Motor neuron (in vitro differentiated cells): ENCODE data around the gene NRG2. TPM values are rescaled to one million over a fixed set of nuclear protein-coding genes. Genes with fewer than 3 reads are reported as not detected.

ENCODE experiments used
- ATAC-seq, 8 experiments: fragments of 200-7000 bp; cut with Tn5 transposase; replicated peaks in 6 of 8; 2 replicates each; pipeline ENCODE4 v1.8.0; 2021; ENCODE audit warnings: mild to moderate bottlenecking in 8 of 8, moderate library complexity in 8 of 8
- H3K27ac ChIP-seq, 2 donors: fragments of 250-450 bp; sonication (Bioruptor Pico); 2 replicates each; pipeline ENCODE4 v1.9.0; 2021; ENCODE audit warnings: antibody characterized with exemption in 2 of 2, mild to moderate bottlenecking in 2 of 2, moderate library complexity in 1 of 2
- H3K4me1 ChIP-seq, 2 donors: fragments of 250-450 bp; sonication (Bioruptor Pico); replicated peaks in 1 of 2; 2 replicates each; pipeline ENCODE4 v1.6.1; 2021; ENCODE audit warnings: antibody characterized with exemption in 2 of 2, mild to moderate bottlenecking in 2 of 2, moderate library complexity in 1 of 2
- H3K4me3 ChIP-seq, 5 donors: fragments of 250-450 bp; sonication (Bioruptor Pico); 2 replicates each; pipeline ENCODE4 v1.9.0; 2021; ENCODE audit warnings: antibody characterized with exemption in 5 of 5, mild to moderate bottlenecking in 5 of 5, moderate library complexity in 4 of 5
- WGBS, 10 experiments: fragments of 450-650 bp; shearing (Covaris generic); methylation state at CpG; one replicate each; pipeline ENCODE4 v1.0.0; 2022; 5-methylcytosine and 5-hydroxymethylcytosine counted together
- in situ Hi-C, 9 experiments: fragments of 400-800 bp; cut with MboI; loops; one replicate each; pipeline ENCODE4 v1.15.0; 2021; ENCODE audit warnings: low sequenced_read_pairs in 9 of 9, low pct_unique_long_range_greater_than_20kb in 2 of 9; ENCODE audit not compliant: unreplicated experiment in 9 of 9
- total RNA-seq, 8 experiments: library from RNA; unstranded; fragments of 300-600 nt; gene quantifications; 2 replicates each; pipeline versions ENCODE4 v1.2.3 to v1.2.4, GENCODE V29; 2022

The NRG2 gene
- total RNA-seq, 8 experiments from 2014 or later, result 0.28 to 1.8 (median 0.71) TPM; not detected in 1

DNA sequence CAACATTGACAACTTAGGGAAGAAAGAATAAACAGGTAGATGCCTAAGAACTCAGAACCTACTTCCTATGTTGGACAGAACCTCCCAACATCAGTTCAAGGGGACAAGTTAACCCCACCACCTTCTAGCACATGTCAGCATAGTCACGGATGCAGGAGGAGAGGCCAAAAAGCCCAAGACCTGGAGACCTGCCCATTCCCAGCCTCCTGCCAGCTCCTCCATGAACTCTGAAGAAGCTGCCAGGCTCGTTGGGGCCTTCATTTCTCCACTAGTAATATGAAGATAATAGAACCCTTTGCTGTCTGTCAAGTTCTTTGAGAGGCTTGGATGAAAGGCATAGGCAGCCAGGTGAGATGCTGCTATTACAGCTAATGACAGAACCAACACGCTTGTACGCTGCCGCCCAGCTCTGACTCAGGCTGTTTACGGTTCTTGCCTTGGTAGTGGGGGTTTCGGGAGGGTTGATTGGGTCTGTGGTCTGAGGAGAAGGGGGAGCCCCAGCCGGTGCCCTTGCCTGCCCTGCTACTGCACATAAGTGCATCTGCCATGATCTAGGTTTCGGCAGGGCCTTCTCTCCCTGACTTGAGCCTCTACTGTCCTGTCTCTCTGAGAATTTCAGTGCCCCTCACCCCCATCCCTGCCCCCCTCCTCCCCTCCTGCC, 82.2 kb downstream of the NRG2 start:
- in situ Hi-C loops, result loop anchor here in 8 of 9 experiments (5.0 to 25.0 kb wide), 5 partner anchors 86 to 324 kb away; partner anchors contain the start of genes PSD2 (in 4 of the 8) and CXXC5 (in 1 of the 8)

DNA sequence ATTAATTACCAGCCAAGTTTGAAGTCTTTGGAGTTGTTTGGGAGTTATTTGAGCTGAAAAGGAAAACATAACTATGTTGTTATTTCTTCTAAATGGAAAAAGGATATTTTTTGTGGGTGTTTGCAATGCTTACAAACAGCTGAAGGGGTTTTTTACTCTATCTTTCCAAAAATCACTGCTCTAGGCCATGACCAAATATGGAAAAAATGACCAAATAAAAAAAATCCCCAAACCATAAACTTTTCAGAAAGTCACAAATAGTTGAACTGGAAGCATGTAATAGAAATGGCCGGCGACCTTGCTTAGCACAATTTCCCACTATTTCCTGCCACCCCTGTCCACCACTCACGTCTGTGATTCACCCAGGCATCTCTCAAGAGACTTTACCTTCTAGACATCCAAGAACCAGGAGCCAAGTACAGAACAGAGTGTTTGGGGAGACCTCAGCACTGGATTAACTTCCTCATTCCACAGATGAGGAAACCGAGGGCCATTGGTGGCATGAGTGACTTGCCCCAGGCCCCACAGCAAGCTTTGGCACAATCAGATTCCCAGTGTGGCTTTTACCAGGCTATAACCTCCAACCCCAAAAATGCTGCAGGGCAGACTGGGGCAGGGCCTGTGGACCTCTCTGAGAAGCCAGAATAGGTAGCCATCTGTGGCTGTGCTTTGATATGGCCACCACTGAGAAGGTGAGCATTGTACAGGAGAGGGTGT, 84.5 kb downstream of the NRG2 start:
- Histone ChIP-seq H3K4me3 (no peak overlapping the region), H3K4me1 (no peaks in the 10 kb centered on the region), H3K27ac (no peak overlapping the region)
- no peak for ATAC-seq
- 0 to 70% (median 23%) methylated on average over 1 to 3 of the region's 4 CpGs; no CpG with 5 or more reads in 5 of the 10 experiments for WGBS, 10 experiments
- in situ Hi-C loops, result loop anchor here in 5 of 9 experiments (25.0 kb wide), 2 partner anchors 171 to 321 kb away; partner anchors contain the start of genes PSD2 (in 4 of the 5) and CXXC5 (in 1 of the 5)

More for the DNA sequence above, 82.2 kb downstream of the NRG2 start:
- Histone ChIP-seq H3K4me3 (no peak overlapping the region), H3K4me1 (no peaks in the 10 kb centered on the region), H3K27ac (no peak overlapping the region)
- ATAC-seq, result no peak
- 16 to 83% (median 40%) methylated on average over 1 to 6 of the region's 9 CpGs; no CpG with 5 or more reads in 3 of the 10 experiments for WGBS, 10 experiments

DNA sequence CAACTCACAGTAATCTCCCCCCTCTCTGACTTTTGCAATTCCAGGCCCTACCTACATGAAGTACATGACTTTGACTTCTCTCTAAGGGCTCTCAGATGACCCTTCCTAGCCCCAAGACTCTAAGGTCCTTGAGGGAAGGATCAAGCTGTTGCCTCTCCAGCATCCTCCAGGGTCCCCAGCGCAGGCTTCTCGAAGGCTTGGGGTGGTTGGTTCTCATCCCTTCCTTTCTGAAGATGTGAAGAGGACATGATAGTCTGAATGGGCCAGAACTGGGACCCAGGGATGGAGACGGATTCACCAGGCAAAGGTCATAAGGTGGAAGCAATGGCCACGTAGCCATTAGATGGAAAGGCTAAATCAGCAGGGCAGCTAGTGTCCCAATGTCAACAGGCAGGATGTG, 86.8 kb downstream of the NRG2 start:
- H3K4me1 ChIP-seq, result no peaks in the 10 kb centered on the region
- ATAC-seq, result no peak
- no peak overlapping the region for H3K4me3 ChIP-seq
- in situ Hi-C loops, result loop anchor here in 5 of 9 experiments (25.0 kb wide), 2 partner anchors 169 to 319 kb away; partner anchors contain the start of genes PSD2 (in 4 of the 5) and CXXC5 (in 1 of the 5)
- 0 to 100% (median 54%) methylated on average over 1 to 3 of the region's 4 CpGs; no CpG with 5 or more reads in 3 of the 10 experiments for WGBS, 10 experiments
- no peak overlapping the region for H3K27ac ChIP-seq

DNA sequence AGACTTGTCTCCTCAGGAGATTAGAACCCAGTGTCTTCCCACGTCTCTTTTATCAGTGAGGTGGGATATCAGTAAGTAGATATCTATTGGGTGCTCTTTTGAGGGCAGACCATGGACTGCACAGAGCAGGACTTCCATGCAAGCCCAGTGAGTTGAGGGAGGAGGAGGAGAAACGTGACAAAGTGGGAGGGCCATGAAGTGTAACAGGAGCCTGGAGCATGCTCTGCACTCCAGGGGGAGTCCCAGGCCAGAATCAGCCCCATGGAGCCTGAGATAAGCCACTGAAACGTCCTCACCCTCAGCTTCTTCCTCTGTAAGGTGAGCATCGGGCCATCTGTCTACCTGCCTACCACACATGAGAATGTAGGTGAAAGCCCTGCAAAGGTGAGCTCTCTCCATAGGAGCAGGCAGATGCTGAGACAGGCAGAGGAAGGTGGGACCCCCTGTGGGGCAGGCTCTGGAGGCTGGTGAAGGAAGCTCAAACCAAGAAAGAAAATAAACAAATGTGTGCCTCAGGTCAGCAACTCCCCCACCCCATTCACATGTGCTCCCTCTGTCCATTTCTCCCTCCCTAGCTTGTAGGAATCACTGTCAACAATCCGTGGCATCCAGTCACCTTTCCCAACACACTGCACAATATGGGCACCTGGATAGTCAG, 87.4 kb downstream of the NRG2 start:
- in situ Hi-C loops, result loop anchor here in 5 of 9 experiments (25.0 kb wide), 2 partner anchors 168 to 318 kb away; partner anchors contain the start of genes PSD2 (in 4 of the 5) and CXXC5 (in 1 of the 5)
- ATAC-seq, result peak in 3 of 8 experiments; percentile 61 to 85 (median 84)
- no peak overlapping the region for H3K27ac ChIP-seq
- no peak overlapping the region for H3K4me3 ChIP-seq
- WGBS, 10 experiments, result 10 to 60% (median 40%) methylated on average over 1 to 3 of the region's 5 CpGs; no CpG with 5 or more reads in 3 of the 10 experiments
- no peaks in the 10 kb centered on the region for H3K4me1 ChIP-seq

DNA sequence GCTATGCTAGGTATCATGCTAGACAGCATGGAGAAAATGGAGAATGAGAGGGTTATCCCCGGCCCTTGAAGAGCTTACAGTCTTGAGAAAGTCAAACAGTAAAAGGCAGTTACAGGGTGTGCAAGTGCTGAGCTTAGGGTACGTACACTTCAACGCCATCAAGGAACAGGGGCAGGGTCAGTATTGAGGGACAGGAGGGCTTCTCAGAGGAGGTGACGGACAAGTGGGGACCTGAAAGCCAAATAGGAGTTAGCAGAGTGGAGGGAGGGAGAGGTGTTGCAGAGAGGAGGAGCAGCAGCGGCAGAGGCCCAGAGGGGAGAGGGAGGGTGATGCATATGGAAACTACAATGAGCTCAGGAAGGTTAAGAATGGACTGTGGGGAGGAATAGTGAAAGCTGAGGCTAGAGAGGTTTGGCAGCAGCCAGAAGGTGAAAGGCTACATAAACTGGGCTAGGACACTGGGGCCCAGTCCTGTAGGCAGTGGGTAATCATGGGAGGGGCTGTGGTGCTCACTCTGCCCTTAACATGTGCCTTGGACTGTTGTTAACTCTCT, 88.0 kb downstream of the NRG2 start:
- H3K4me1 ChIP-seq, result no peaks in the 10 kb centered on the region
- no peak overlapping the region for H3K4me3 ChIP-seq
- in situ Hi-C loops, result loop anchor here in 5 of 9 experiments (25.0 kb wide), 2 partner anchors 168 to 318 kb away; partner anchors contain the start of genes PSD2 (in 4 of the 5) and CXXC5 (in 1 of the 5)
- ATAC-seq, result peak in 3 of 8 experiments; percentile 27 to 88 (median 87)
- WGBS, 10 experiments, result 13 to 100% (median 58%) methylated on average over 1 to 5 of the region's 5 CpGs; no CpG with 5 or more reads in 1 of the 10 experiments
- no peak overlapping the region for H3K27ac ChIP-seq

DNA sequence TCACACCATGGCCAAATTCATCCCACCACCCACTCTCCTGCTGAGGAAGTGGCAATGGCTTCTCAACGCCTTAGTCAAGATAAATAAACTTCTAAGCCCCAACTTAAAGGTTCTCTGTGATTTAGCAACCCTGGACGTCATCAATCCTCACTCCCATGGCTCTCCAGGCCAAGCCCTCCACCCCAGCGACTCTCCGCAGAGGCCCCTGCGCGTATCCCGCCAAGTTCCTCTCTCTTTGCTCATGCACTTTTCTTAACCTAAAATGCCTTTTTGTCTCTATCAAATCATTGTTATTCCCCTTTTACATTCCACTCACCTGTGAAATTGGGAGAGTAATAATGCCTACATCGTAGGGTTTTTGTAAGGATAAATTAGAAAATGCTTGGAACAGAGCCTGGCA, 88.6 kb downstream of the NRG2 start:
- H3K4me1 ChIP-seq, result no peaks in the 10 kb centered on the region
- no peak overlapping the region for H3K4me3 ChIP-seq
- 6 to 100% (median 77%) methylated on average over 1 to 8 of the region's 8 CpGs for WGBS, 10 experiments
- in situ Hi-C loops, result loop anchor here in 5 of 9 experiments (25.0 kb wide), 2 partner anchors 167 to 317 kb away; partner anchors contain the start of genes PSD2 (in 4 of the 5) and CXXC5 (in 1 of the 5)
- no peak overlapping the region for H3K27ac ChIP-seq
- ATAC-seq, result no peak

DNA sequence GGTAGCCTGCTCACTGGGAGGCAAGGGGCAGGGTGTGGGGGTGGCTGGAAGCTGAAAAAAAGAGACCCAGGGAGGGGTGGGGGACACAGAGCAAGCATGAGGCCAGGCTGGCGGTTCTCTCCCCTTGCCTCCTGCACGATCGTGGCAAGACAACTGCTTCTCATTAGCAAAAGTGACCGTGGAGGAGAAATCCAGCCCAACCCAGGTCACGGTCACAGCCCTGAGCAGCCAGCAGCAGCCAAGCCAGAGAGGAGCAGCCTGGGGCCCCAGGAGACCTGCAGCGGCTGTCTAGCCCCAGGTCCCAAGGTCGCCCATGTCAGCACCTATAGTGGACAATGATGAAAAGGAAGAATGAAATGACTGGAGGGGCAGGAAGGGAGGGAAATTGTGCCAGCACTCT, 89.1 kb downstream of the NRG2 start:
- no peak overlapping the region for H3K4me3 ChIP-seq
- 40 to 72% (median 60%) methylated on average over 1 to 2 of the region's 7 CpGs; no CpG with 5 or more reads in 7 of the 10 experiments for WGBS, 10 experiments
- no peak overlapping the region for H3K27ac ChIP-seq
- ATAC-seq, result no peak
- no peaks in the 10 kb centered on the region for H3K4me1 ChIP-seq
- in situ Hi-C loops, result loop anchor here in 5 of 9 experiments (25.0 kb wide), 2 partner anchors 167 to 317 kb away; partner anchors contain the start of genes PSD2 (in 4 of the 5) and CXXC5 (in 1 of the 5)

DNA sequence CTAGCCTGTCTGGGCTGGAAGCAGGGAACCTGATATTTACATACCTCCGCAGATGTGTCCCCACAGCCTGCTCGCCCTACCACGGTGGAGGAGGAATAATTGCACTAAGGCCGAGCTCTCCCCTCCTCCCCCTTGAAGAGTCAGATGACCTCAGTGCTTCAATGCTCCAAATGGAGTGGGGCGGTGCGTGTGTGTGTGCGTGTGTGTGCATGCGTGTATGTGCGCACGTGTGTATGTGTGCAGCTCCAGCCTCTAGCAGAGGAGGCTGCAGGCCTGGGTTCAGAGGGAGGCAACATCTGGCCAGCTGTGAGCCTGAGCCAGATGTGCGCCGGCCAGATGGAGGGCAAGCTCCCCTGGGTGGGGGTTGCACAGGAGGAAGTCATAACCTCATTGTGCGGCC, 90.5 kb downstream of the NRG2 start:
- in situ Hi-C loops, result loop anchor here in 5 of 9 experiments (25.0 kb wide), 2 partner anchors 165 to 315 kb away; partner anchors contain the start of genes PSD2 (in 4 of the 5) and CXXC5 (in 1 of the 5)
- no peak overlapping the region for H3K4me3 ChIP-seq
- H3K27ac ChIP-seq, result no peak overlapping the region
- ATAC-seq, result peak in 6 of 8 experiments; percentile 8 to 84 (median 73)
- H3K4me1 ChIP-seq, result no peaks in the 10 kb centered on the region
- WGBS, 10 experiments, result 20 to 100% (median 68%) methylated on average over 1 to 6 of the region's 13 CpGs; no CpG with 5 or more reads in 4 of the 10 experiments

DNA sequence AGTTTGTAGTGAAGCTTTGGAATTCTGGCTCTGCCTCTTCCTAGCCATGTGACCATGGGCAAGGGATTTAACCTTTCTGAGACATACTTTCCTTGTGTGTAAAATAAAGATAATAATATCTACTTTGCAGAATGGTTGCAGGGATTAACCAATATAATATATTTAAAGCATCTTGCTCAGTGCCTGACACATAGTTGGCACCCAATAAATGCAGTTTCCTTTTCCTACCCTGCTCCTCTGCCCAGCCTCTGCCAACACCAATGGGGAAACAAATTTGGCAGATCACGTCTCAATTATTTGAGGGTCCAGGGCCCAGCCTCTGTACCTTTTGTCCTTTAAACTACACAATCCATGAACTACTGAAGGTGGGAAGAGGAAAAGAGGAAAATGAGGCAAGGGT, 91.1 kb downstream of the NRG2 start:
- Histone ChIP-seq H3K27ac (no peak overlapping the region), H3K4me3 (no peak overlapping the region), H3K4me1 (no peaks in the 10 kb centered on the region)
- in situ Hi-C loops, result loop anchor here in 5 of 9 experiments (25.0 kb wide), 2 partner anchors 165 to 315 kb away; partner anchors contain the start of genes PSD2 (in 4 of the 5) and CXXC5 (in 1 of the 5)
- WGBS, 10 experiments, result 60 to 86% (median 67%) methylated on average over 1 of the region's 1 CpG; no CpG with 5 or more reads in 7 of the 10 experiments
- ATAC-seq, result no peak

DNA sequence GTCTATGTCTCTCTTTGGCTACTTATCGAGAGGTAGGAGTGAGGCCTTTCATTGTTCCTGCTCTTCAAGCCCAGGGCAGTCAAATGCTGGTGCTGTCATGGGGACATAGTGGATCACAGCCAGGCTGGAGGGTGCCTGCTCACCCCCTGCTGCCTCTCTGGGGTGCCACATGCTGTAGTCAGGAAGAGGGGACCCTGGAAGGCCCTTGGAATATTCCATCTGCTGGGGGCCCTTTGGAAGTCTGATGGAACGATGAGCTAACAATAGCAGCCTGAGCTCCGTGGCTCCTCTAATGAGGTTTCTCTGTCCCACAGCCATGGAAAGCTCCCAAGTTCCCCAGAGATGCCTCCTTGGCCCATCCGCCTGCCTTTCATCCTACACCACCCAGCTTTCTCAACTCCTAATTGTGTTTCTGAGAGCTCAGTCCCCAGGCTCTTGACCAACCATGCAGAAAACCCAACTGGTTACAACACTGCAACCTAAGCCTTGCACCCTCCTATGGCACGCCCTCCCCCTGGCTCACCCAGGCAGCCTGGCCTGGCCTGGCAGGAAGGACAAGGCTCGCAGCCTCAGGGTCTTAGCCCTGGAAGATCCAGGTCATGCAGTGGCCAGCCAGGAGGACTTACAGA, 91.7 kb downstream of the NRG2 start:
- no peak for ATAC-seq
- 71 to 86% (median 82%) methylated on average over 1 to 6 of the region's 6 CpGs; no CpG with 5 or more reads in 3 of the 10 experiments for WGBS, 10 experiments
- Histone ChIP-seq H3K4me1 (no peaks in the 10 kb centered on the region), H3K4me3 (no peak overlapping the region), H3K27ac (no peak overlapping the region)
- in situ Hi-C loops, result loop anchor here in 5 of 9 experiments (25.0 kb wide), 2 partner anchors 164 to 314 kb away; partner anchors contain the start of genes PSD2 (in 4 of the 5) and CXXC5 (in 1 of the 5)

DNA sequence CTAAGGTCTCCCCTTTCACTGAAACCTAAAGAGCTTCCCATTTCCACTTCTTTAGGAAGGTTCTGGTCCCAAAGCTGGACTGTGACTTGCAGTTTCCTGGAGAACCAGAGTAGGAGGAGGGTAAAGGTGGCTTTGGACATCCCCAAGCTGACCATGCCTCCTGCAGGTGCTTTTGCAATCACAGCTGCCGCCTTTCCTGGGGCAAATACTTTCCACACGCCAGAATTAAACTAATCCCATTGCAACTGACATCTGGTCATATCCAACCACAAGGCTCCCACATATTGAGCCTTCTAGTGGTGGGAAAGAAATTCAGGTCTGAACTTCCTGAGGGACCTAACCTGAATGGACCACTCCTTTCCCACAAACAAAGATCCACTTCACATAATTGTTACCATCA, 92.7 kb downstream of the NRG2 start:
- in situ Hi-C loops, result loop anchor here in 5 of 9 experiments (25.0 kb wide), 2 partner anchors 163 to 313 kb away; partner anchors contain the start of genes PSD2 (in 4 of the 5) and CXXC5 (in 1 of the 5)
- Histone ChIP-seq H3K4me3 (no peak overlapping the region), H3K27ac (no peak overlapping the region), H3K4me1 (no peaks in the 10 kb centered on the region)
- peak in 1 of 8 experiments; percentile 26 for ATAC-seq
- 19 to 100% (median 82%) methylated on average over 1 to 2 of the region's 2 CpGs; no CpG with 5 or more reads in 4 of the 10 experiments for WGBS, 10 experiments
